ENCODE results near the gene ZFP36L1.

- TF ChIP-seq ZC3H10 (CRISPR knock-in tag; IDR thresholded peaks at IDR 0.05) (no peak), GLIS3 (CRISPR knock-in tag; IDR thresholded peaks at IDR 0.05) (no peak), OSR1 (CRISPR knock-in tag; IDR thresholded peaks at IDR 0.05) (no peak), ZNF70 (CRISPR knock-in tag; IDR thresholded peaks at IDR 0.05) (no peak)
- TF ChIP-seq, protein P1, sequence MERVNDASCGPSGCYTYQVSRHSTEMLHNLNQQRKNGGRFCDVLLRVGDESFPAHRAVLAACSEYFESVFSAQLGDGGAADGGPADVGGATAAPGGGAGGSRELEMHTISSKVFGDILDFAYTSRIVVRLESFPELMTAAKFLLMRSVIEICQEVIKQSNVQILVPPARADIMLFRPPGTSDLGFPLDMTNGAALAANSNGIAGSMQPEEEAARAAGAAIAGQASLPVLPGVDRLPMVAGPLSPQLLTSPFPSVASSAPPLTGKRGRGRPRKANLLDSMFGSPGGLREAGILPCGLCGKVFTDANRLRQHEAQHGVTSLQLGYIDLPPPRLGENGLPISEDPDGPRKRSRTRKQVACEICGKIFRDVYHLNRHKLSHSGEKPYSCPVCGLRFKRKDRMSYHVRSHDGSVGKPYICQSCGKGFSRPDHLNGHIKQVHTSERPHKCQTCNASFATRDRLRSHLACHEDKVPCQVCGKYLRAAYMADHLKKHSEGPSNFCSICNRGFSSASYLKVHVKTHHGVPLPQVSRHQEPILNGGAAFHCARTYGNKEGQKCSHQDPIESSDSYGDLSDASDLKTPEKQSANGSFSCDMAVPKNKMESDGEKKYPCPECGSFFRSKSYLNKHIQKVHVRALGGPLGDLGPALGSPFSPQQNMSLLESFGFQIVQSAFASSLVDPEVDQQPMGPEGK (CRISPR knock-in tag; IDR thresholded peaks at IDR 0.05; ENCODE audit: borderline replicate concordance) = no peak
Observed at GRCh38 chr14:68781161-68782021, 11.5 kb downstream of the ZFP36L1 start.

Measured in SK-N-SH treated with all-trans-retinoic acid at 6 μM for 48 hours (cell line).